Measurements from ENCODE around the gene ITPA. TPM values are rescaled to one million over a fixed set of nuclear protein-coding genes. Genes with fewer than 3 reads are reported as not detected.

ITPA gene
- total and polyA plus RNA-seq, 2 experiments from 2014 or later = 57.5 to 81.7 TPM

DNA sequence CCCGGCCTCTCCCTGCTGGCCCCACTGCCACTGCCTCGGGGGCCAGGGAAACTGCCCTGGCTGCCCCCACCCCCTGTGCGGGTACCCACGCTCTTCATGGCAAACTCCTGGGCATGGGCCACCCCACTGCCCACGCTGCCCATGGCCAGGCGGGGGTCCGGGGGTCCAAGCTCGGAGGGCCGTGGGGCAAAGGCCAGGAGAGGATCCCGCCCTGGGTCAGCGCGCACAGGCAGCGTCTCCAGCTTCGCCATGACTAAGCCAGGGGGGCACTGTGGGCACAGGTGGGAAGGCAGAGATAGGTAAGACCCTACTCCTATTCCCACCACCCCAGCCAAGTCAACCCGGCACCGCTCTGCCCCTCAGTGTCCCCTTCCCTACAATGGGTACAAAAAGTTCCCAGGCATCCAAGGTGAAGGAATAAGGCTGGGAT lies 42.4 kb upstream of the ITPA start:
- DNase-seq (ENCODE audit: low spot score) = no peak
- Mint-ChIP-seq H3K4me3 (peak overlapping the region; percentile 68; the same call in 2 of the 3 replicates), H3K27me3 (ENCODE audit: insufficient read depth, low read depth, poor library complexity) (peaks cover 24% of the 10 kb centered on the region), H3K4me1 (peaks cover 39% of the 10 kb centered on the region), H3K27ac (no peak overlapping the region), H3K9me3 (no peaks in the 10 kb centered on the region), H3K36me3 (ENCODE audit: low read depth) (peaks cover 12% of the 10 kb centered on the region)
- ATAC-seq = no peak
- H3K9me2 ChIP-seq (ENCODE audit: insufficient read depth) = no peaks in the 10 kb centered on the region
- no peak overlapping the region for H3K27ac ChIP-seq (ENCODE audit: low read depth)
- no peaks in the 10 kb centered on the region for H3K79me2 ChIP-seq (replicated peaks; ENCODE audit: insufficient read depth)
- peak overlapping the region; percentile 84 for H3K4me2 ChIP-seq
- no peaks in the 10 kb centered on the region for H4K20me1 ChIP-seq (replicated peaks; ENCODE audit: insufficient read depth)
- no peak overlapping the region for H2AFZ ChIP-seq
- H3F3A ChIP-seq (replicated peaks; ENCODE audit: low read depth) = peaks cover 13% of the 10 kb centered on the region; the same call in 1 of the 2 replicates
- no peak for TF ChIP-seq EZH2phosphoT487 (IDR thresholded peaks at IDR 0.05; ENCODE audit: unreplicated experiment)
- H3K4me3 ChIP-seq = peak overlapping the region; percentile 62; the same call in 1 of the 2 replicates
- H3K27me3 ChIP-seq (ENCODE audit: insufficient read depth) = peaks cover 5% of the 10 kb centered on the region; the same call in 1 of the 2 replicates
- peaks cover 12% of the 10 kb centered on the region for H3K4me1 ChIP-seq (ENCODE audit: insufficient read depth)
- no peaks in the 10 kb centered on the region for H3K36me3 ChIP-seq (ENCODE audit: insufficient read depth)

GRCh38 chr20:3167738-3168078 lies 41.6 kb upstream of the ITPA start:
- Histone ChIP-seq H3K79me2 (replicated peaks; ENCODE audit: insufficient read depth) (no peaks in the 10 kb centered on the region), H4K20me1 (replicated peaks; ENCODE audit: insufficient read depth) (no peaks in the 10 kb centered on the region), H3K27ac (ENCODE audit: low read depth) (no peak overlapping the region), H3K9me2 (ENCODE audit: insufficient read depth) (no peaks in the 10 kb centered on the region), H3K4me2 (peak overlapping the region; percentile 84), H3F3A (replicated peaks; ENCODE audit: low read depth) (0 out of 2 replicates have a peak, but pooled peaks cover 9% of the 10 kb centered on the region), H2AFZ (peak overlapping the region; percentile 94; the same call in 1 of the 2 replicates), H3K4me1 (ENCODE audit: insufficient read depth) (peaks cover 20% of the 10 kb centered on the region), H3K36me3 (ENCODE audit: insufficient read depth) (no peaks in the 10 kb centered on the region), H3K4me3 (peak overlapping the region; percentile 62), H3K27me3 (ENCODE audit: insufficient read depth) (peaks cover 5% of the 10 kb centered on the region; the same call in 1 of the 2 replicates)
- H3K4me3 Mint-ChIP-seq = peak overlapping the region; percentile 68
- peaks cover 21% of the 10 kb centered on the region for H3K27me3 Mint-ChIP-seq (ENCODE audit: insufficient read depth, low read depth, poor library complexity)
- peaks cover 42% of the 10 kb centered on the region for H3K4me1 Mint-ChIP-seq
- H3K9me3 Mint-ChIP-seq = no peaks in the 10 kb centered on the region
- peaks cover 12% of the 10 kb centered on the region for H3K36me3 Mint-ChIP-seq (ENCODE audit: low read depth)
- ATAC-seq = peak; percentile 14
- H3K27ac Mint-ChIP-seq = no peak overlapping the region
- peak; percentile 47 for DNase-seq (ENCODE audit: low spot score)
- TF ChIP-seq ZNF114 (CRISPR knock-in tag; IDR thresholded peaks at IDR 0.05) = no peak
- TF ChIP-seq ZNF462 (CRISPR knock-in tag; IDR thresholded peaks at IDR 0.05) = no peak
- TF ChIP-seq STAT1 (IDR thresholded peaks at IDR 0.05; ENCODE audit: unreplicated experiment) = no peak
- TF ChIP-seq POLR2AphosphoS5 (IDR thresholded peaks at IDR 0.05; ENCODE audit: low read depth) = no peak
- TF ChIP-seq NANOG (IDR thresholded peaks at IDR 0.05; ENCODE audit: borderline replicate concordance) = no peak
- TF ChIP-seq EZH2 (IDR thresholded peaks at IDR 0.05; ENCODE audit: low read depth, unreplicated experiment) = no peak
- no peak for TF ChIP-seq EZH2phosphoT487 (IDR thresholded peaks at IDR 0.05; ENCODE audit: unreplicated experiment)
- TF ChIP-seq CREB1 (CRISPR knock-in tag; IDR thresholded peaks at IDR 0.05; ENCODE audit: low read depth) = no peak
- no peak for TF ChIP-seq JUNB (IDR thresholded peaks at IDR 0.05; ENCODE audit: unreplicated experiment)
- TF ChIP-seq, protein P1, sequence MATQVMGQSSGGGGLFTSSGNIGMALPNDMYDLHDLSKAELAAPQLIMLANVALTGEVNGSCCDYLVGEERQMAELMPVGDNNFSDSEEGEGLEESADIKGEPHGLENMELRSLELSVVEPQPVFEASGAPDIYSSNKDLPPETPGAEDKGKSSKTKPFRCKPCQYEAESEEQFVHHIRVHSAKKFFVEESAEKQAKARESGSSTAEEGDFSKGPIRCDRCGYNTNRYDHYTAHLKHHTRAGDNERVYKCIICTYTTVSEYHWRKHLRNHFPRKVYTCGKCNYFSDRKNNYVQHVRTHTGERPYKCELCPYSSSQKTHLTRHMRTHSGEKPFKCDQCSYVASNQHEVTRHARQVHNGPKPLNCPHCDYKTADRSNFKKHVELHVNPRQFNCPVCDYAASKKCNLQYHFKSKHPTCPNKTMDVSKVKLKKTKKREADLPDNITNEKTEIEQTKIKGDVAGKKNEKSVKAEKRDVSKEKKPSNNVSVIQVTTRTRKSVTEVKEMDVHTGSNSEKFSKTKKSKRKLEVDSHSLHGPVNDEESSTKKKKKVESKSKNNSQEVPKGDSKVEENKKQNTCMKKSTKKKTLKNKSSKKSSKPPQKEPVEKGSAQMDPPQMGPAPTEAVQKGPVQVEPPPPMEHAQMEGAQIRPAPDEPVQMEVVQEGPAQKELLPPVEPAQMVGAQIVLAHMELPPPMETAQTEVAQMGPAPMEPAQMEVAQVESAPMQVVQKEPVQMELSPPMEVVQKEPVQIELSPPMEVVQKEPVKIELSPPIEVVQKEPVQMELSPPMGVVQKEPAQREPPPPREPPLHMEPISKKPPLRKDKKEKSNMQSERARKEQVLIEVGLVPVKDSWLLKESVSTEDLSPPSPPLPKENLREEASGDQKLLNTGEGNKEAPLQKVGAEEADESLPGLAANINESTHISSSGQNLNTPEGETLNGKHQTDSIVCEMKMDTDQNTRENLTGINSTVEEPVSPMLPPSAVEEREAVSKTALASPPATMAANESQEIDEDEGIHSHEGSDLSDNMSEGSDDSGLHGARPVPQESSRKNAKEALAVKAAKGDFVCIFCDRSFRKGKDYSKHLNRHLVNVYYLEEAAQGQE (IDR thresholded peaks at IDR 0.05; ENCODE audit: unreplicated experiment) = no peak
- TF ChIP-seq ZNF331 (CRISPR knock-in tag; IDR thresholded peaks at IDR 0.05; ENCODE audit: low read depth) = no peak
- no peak for TF ChIP-seq ETS1 (IDR thresholded peaks at IDR 0.05)

Data from GM23338 (cell line).